HG02759 (cell line): ENCODE measurements around the gene PDSS2.
"Not testable (repeated sequence)": the region's sequence is repeated elsewhere in the genome, so short reads cannot be mapped to it uniquely, and the experiment has no call there.

Source experiments
- ATAC-seq: cut with Tn5 transposase; IDR thresholded peaks from one replicate; pipeline ENCODE4 v1.9.1; 2021; ENCODE audit warnings: mild to moderate bottlenecking, moderate library complexity; ENCODE audit not compliant: unreplicated experiment

Gene PDSS2

GRCh38 chr6:107230448-107230847, 228.9 kb downstream of the PDSS2 start:
- no peak for ATAC-seq

DNA sequence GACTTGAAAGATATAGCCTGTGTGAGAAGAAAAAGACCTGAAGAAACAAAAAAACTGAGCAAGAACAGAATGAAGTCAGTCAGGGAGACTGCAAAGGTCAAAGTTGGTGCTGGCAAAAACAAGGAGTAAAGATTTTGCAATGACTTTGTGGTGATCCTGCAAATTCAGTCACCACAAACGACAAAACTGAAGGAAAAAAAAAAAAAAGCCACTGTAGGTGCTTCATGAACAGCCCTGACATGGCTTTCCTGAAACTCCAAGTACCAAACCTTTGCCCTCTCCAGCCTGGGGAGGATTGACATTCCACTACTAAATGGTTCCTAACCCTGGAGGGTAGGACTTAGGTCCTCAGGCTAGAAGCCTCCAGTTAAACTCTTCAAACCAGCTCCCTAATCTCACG, 229.3 kb downstream of the PDSS2 start:
- no peak for ATAC-seq

- no peak for ATAC-seq
These were observed 230.6 kb downstream of the PDSS2 start for GRCh38 chr6:107228754-107229153.

DNA sequence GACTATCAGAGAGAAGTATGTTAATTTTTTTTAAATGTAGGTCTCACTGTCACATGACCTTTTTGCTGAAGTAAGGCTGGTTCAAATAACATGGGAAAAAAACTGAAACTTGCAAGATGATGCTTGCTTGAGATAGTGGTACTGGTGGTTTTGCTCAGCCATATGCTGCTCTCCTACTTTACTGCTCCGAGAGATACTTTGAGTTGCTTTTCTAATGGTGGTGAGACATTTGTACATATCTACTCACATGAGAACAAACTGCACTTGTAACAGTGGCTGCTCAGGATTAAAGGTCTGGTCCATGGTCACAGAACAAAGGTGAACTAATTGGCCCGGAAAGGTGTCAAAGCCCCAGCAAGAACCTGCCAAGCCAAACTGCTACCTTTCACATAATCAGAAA, 237.8 kb downstream of the PDSS2 start:
- no peak for ATAC-seq

GRCh38 chr6:107219851-107220250, 239.5 kb downstream of the PDSS2 start:
- no peak for ATAC-seq

DNA sequence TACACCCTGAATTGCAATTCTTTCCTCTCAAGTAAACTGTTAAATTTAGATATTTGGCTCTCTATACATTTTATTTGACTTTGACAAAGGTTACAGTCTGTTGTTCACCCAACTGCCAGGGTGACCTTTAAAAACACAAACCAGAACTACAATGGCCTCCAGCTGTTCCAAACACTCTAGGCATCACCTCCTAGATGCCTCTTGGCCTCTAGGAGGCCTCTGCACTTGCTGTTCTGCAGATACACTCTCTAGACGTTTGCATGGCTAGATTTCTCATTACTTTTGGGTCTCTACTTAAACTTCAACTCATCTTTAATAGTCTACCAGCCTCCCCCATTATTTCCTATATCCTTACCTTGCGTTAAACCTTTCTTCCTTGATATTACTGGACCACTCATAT, 241.2 kb downstream of the PDSS2 start:
- ATAC-seq, result no peak

DNA sequence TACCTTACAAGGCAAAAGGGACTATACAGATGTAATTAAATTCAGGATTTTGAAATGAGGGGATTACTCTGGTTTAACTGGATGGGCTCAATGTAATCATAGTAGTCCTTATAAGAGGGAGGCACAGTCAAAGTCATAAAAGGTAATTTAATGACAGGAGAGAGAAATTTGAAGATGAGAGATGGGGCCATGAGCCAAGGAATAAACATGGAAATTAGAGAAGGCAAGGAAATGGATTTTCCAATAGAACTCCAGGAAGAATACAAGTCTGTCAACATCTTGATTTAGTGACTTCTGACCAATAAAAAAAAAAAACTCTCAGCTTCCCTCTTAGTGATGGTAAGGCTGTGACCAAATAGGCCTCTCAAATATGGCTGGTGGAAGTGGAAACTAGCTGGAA, 242.1 kb downstream of the PDSS2 start:
- ATAC-seq, result no peak

DNA sequence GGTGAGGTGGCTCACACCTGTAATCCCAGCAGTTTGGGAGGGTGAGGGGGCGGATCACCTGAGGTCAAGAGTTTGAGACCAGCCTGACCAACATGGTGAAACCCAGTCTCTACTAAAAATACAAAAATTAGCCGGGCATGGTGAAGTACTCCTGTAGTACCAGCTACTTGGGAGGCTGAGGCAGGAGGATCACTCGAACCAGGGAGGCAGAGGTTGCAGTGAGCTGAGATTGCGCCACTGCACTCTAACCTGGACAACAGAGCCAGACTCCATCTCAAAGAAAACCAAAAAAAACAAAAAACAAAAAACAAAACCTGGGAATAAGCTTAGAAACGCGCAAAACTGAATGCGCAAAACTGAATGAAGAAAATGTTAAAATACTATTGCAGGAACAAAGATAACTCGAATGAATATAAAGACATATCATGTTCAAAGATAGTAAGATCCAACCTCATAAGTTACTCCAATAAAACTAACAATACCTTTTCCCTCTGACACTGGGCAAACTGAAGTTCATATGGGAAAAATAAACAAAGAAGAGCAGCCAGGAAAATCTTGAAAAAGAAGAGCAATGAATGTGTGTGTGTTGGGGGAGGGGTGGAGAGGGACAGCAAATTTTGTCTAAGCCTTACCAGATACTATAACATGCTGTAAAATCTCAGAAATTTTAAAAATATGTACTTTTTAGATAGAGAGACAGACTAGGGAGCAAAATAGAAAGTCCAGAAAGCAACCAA, 243.0 kb downstream of the PDSS2 start:
- no peak for ATAC-seq

DNA sequence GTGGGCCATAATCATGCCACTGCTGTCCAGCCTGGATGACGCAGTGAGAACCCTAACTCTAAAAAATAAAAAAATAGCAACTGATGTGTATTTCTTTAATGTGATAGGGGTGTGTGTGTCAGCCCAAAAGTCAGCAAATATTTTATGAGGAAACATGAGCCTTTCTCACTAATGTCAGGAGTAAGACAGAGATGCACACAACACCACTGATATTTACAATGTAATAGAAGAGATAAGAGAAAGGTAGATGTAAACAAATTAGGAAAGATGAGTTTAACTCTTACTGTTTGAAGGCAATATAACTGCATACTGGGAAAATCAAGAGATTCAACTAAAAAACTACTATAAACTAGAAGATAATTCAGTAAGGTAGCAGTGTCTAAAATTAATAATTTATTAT, 244.0 kb downstream of the PDSS2 start:
- ATAC-seq, result no peak

DNA sequence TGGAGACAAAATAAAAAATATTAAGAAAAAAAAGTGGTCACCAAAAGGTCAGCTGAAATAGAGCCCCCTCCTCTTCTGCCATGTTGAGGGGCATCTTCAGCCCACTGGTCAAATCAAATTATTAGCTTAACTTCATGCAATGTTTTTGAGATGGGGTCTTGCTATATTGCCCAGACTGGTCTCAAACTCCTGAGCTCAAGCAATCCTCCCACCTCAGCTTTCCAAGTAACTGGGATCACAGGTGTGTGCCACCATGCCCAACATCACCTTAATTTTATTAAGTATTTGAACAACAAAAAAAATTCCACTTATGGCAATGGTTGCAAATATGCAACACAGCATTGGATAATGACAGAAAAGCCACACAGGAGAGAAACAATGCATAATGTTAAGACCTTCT, 244.7 kb downstream of the PDSS2 start:
- ATAC-seq, result no peak

- ATAC-seq, result no peak
These were observed 249.7 kb downstream of the PDSS2 start for GRCh38 chr6:107209406-107210305.

DNA sequence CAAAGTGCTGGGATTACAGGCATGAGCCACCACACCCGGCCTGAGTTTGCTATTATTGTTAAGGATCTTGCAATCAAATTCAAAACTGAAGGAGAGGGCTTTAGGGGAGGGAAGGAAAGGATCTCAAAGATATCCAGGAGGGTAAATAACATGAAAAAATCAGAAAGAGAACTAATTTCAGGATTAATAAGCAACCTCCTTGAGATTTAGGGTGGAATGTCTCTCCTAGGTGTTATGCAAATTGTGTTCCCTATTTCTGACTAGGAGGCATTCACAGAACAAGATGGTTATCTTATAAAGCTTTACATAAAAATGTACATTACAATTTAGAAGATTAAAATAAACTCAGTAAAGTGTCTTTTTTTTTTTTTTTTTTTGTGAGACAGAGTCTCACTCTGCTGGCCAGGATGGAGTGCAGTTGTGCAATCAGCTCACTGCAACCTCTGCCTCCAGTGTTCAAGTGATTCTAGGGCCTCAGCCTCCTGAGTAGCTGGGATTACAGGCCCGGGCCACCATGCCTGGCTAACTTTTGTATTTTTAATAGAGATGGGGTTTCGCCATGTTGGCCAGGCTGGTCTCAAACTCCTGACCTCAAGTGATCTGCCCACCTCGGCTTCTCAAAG, 252.0 kb downstream of the PDSS2 start:
- no peak for ATAC-seq

GRCh38 chr6:107205058-107205998, 254.0 kb downstream of the PDSS2 start:
- no peak for ATAC-seq

DNA sequence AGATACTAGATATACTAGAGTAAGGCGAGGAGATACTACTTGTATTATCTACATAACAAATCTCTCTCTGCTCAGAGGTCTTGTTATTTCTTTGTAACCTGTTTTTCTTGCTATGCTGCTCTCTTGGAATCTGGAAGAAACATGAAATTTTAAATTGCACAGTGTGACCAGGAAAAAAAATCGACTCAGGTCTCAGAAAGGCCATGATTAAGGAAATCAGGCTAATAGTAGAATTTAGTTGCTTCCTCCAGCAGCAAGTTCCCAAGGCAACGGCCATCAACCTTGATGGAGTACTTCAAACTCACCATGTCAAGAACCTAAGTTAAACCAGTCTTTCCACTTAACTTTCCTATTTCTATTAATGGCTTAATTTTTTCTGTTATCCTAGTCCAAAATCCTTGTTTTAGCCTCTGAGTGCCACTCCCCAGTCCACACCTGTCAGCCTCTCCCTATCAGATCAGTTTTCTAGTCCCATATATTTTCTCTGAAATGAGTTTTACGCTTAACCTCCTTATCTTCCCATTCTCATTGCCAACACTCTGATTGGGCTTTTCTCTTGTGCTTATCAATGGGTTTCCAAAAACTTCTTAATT, 256.4 kb downstream of the PDSS2 start:
- ATAC-seq, result no peak

DNA sequence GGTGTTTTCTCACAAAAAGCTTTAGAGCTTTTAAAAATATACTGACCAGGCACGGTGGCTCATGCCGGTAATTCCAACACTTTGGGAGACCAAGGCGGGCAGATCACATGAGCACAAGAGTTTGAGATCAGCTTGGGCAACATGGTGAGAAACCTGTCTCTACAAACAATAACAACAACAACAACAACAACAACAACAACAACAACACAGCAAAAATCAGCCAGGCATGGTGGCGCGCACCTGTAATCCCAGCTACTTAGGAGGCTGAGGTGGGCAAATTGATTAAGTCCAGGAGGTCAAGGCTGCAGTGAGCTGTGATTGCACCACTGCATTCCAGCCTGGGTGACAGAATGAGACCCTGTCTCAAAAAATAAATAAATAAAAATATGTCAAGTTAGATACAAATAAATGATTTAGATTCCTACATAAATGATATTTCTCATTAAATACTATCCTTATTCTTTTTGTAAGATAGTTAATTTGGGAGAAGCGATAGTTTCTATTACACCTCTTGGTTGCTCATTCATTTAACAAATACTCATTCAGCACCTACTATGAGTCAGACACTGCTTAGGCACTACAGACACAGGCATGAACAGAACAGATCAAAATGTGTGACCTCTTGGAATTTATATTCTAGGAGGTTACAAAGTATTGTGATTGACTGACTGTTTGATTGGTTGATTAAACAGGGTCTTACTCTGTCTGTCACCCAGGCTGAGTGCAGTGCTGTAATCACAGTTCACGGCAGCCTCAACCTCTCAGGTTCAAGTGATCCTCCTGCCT, 260.5 kb downstream of the PDSS2 start:
- no peak for ATAC-seq

DNA sequence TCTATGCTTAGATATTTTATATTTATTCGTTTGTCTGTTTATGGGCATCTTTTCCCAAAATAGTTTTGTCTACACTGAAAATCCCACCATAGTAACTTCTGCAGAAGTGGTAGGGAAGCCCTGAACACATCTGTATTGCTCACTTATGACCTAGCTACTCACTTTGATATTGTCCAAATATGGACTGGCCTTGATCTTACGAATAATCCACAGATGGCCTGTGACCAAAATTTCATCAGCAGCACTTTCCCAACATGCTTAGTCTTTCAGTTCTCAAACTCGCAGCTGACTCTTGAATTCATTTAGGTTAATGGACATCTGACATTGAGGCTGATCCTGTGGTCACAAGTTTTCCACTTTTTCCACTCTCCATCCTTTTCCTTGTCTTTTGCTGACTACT, 263.2 kb downstream of the PDSS2 start:
- no peak for ATAC-seq

GRCh38 chr6:107194723-107195122, 264.6 kb downstream of the PDSS2 start:
- not testable (repeated sequence) for ATAC-seq

- no peak for ATAC-seq
These were observed 266.5 kb downstream of the PDSS2 start for GRCh38 chr6:107192830-107193229.

GRCh38 chr6:107187630-107188029, 271.7 kb downstream of the PDSS2 start:
- ATAC-seq, result no peak
